ENCODE measurements around the gene SPON1. TPM values are rescaled to one million over a fixed set of nuclear protein-coding genes. Genes with fewer than 3 reads are reported as not detected.

The SPON1 gene
- total and polyA plus RNA-seq, 8 donors = 0.83 to 17.5 (median 1.7) TPM

GRCh38 chr11:14102766-14103165 is 140.2 kb downstream of the SPON1 start:
- DNase-seq = no peak
- FAIRE-seq = no peak
- H3K27me3 ChIP-seq = no peaks in the 10 kb centered on the region
- TF ChIP-seq CTCF (IDR thresholded peaks at IDR 0.05) = no peak
- H3K4me3 ChIP-seq = no peak overlapping the region
- H3K9me3 ChIP-seq = no peaks in the 10 kb centered on the region
- no peaks in the 10 kb centered on the region for H3K36me3 ChIP-seq
- 77 to 82% methylated on average over 4 of the region's 4 CpGs for WGBS, 2 donors
- H3K27ac ChIP-seq = no peak overlapping the region
- intact Hi-C loops (cut with DNase I) = no loop called here
- no peak for ATAC-seq
- no peaks in the 10 kb centered on the region for H3K4me1 ChIP-seq

- no peaks in the 10 kb centered on the region for H3K9me3 ChIP-seq
- FAIRE-seq = no peak
- no peak for DNase-seq
- intact Hi-C loops (cut with DNase I) = no loop called here
- no peaks in the 10 kb centered on the region for H3K27me3 ChIP-seq
- H3K4me3 ChIP-seq = no peak overlapping the region
- 70 to 83% methylated on average over 1 of the region's 1 CpG for WGBS, 2 donors
- ATAC-seq = no peak
- no peak for TF ChIP-seq CTCF (IDR thresholded peaks at IDR 0.05)
- H3K27ac ChIP-seq = no peak overlapping the region
- H3K36me3 ChIP-seq = no peaks in the 10 kb centered on the region
- no peaks in the 10 kb centered on the region for H3K4me1 ChIP-seq
These were observed 142.9 kb downstream of the SPON1 start for GRCh38 chr11:14105446-14105845.

GRCh38 chr11:14106303-14107049 is 144.0 kb downstream of the SPON1 start:
- Histone ChIP-seq H3K27me3 (no peaks in the 10 kb centered on the region), H3K9me3 (no peaks in the 10 kb centered on the region), H3K36me3 (no peaks in the 10 kb centered on the region), H3K27ac (no peak overlapping the region), H3K4me3 (no peak overlapping the region), H3K4me1 (no peaks in the 10 kb centered on the region)
- intact Hi-C loops (cut with DNase I) = no loop called here
- 57 to 78% methylated on average over 5 of the region's 5 CpGs for WGBS, 2 donors
- DNase-seq (no peak), FAIRE-seq (no peak), ATAC-seq (no peak)
- no peak for TF ChIP-seq CTCF (IDR thresholded peaks at IDR 0.05)

- H3K27ac ChIP-seq = no peak overlapping the region
- FAIRE-seq (no peak), ATAC-seq (no peak), DNase-seq (no peak)
- no peaks in the 10 kb centered on the region for H3K4me1 ChIP-seq
- H3K9me3 ChIP-seq = no peaks in the 10 kb centered on the region
- H3K4me3 ChIP-seq = no peak overlapping the region
- WGBS, 2 donors = 67 to 88% methylated on average over 4 of the region's 4 CpGs
- no peak for TF ChIP-seq CTCF (IDR thresholded peaks at IDR 0.05)
- no peaks in the 10 kb centered on the region for H3K27me3 ChIP-seq
- no peaks in the 10 kb centered on the region for H3K36me3 ChIP-seq
- intact Hi-C loops (cut with DNase I) = no loop called here
These were observed 144.5 kb downstream of the SPON1 start for GRCh38 chr11:14107050-14107430.

- Histone ChIP-seq H3K4me1 (no peaks in the 10 kb centered on the region), H3K36me3 (no peaks in the 10 kb centered on the region), H3K27me3 (no peaks in the 10 kb centered on the region), H3K4me3 (no peak overlapping the region), H3K27ac (no peak overlapping the region), H3K9me3 (no peaks in the 10 kb centered on the region)
- DNase-seq (no peak), FAIRE-seq (no peak), ATAC-seq (no peak)
- intact Hi-C loops (cut with DNase I) = no loop called here
- TF ChIP-seq CTCF (IDR thresholded peaks at IDR 0.05) = no peak
- 85 to 89% methylated on average over 1 of the region's 1 CpG for WGBS, 2 donors
These were observed 147.2 kb downstream of the SPON1 start for GRCh38 chr11:14109742-14110141.

Measured in pancreas (tissue), 10 donors.